Activated CD8-positive, alpha-beta memory T cell treated with anti-CD3 and anti-CD28 coated beads for 48 hours (primary cell): ENCODE results near the gene MICB.
A peak's percentile ranks its signal among the peaks of the same experiment; 100 is the strongest.
"Not testable (repeated sequence)": the region's sequence is repeated elsewhere in the genome, so short reads cannot be mapped to it uniquely, and the experiment has no call there.

ENCODE experiments used
- DNase-seq, 3 experiments: peaks; one replicate each; pipeline ENCODE4 v3.0.0-alpha.2; 2020; ENCODE audit warnings: low read depth in 2 of 3, low spot score in 2 of 3

Gene MICB

GRCh38 chr6:31497531-31498476 is at the start of gene MICB:
Gene MICB, plus strand, starts transcription at chr6:31498145. Its CDS starts 49 bp downstream, at chr6:31498194.
- peak; percentile 52 to 69 (median 56) for DNase-seq

- no peak for DNase-seq
Observed at GRCh38 chr6:31450751-31451150, 47.2 kb upstream of the MICB start.

- no peak for DNase-seq
Observed at GRCh38 chr6:31452859-31453258, 45.1 kb upstream of the MICB start.

DNA sequence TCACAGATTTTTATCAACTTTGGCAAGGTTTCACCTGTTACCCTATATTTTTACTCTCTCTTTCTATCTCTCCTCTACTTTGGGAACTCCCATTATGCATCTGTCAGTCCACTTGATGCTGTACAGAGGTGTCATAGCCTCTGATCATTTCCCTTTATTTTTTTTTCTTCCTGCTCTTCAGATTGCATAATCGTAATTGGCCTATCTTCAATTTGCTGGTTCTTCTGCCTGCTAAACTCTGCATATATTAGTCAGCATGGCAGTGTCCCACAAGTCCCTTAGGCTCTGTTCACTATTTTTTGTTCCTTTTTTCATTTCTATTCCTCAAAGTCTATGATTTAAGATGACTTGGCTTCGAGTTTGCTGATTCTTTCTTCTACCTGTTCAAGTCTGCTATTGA is 44.7 kb upstream of the MICB start:
- DNase-seq: no peak

DNA sequence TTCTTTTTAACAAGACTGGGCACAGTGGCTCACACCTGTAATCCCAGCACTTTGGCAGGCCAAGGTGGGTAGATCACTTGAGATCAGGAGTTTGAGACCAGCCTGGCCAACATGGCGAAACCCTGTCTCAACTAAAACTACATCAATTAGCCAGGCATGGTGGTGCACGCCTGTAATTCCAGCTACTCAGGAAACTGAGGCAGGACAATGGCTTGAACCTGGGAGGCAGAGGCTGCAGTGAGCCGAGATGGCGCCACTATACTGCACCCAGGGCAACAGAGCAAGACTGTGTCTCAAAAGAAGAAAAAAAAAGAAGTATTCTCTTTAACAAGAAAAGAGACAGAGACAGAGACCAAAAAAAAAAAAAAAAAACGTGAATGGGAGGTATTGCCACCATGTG is 38.1 kb upstream of the MICB start:
- not testable (repeated sequence) for DNase-seq

DNA sequence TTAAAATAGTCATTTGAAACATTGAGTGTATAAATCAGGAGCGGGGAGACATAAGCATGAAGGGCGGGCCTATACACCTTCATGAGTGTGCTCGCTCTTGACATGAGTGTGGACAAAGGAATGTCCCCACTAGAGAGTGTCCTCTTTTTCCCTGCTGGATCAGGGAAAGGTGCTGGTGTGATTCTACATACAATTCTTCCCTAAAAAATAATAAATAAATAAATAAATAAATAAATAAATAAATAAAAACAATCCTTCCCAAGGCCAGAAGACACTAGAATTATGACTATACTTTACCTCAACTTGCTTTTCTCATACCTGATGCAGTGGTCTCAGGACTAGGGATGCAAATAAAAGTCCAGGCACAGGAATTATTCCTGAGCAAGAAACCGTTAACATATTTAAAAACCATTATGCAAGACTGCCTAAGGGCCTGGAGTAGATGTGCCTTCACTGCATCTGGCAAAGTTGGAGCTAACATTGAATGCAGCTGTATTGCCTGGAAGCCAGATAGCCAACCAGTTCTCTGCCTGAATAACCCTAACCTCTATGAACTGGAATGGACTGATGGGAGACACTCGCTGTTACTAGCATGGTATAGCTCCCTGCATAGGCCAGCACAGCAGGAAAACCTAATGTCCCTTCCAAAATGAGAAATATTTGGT is 37.5 kb upstream of the MICB start:
- DNase-seq: no peak

GRCh38 chr6:31462026-31462963 is 35.6 kb upstream of the MICB start:
- DNase-seq: no peak

- peak; percentile 67 to 87 (median 69) for DNase-seq
Observed at GRCh38 chr6:31462964-31463870, 34.7 kb upstream of the MICB start.

DNA sequence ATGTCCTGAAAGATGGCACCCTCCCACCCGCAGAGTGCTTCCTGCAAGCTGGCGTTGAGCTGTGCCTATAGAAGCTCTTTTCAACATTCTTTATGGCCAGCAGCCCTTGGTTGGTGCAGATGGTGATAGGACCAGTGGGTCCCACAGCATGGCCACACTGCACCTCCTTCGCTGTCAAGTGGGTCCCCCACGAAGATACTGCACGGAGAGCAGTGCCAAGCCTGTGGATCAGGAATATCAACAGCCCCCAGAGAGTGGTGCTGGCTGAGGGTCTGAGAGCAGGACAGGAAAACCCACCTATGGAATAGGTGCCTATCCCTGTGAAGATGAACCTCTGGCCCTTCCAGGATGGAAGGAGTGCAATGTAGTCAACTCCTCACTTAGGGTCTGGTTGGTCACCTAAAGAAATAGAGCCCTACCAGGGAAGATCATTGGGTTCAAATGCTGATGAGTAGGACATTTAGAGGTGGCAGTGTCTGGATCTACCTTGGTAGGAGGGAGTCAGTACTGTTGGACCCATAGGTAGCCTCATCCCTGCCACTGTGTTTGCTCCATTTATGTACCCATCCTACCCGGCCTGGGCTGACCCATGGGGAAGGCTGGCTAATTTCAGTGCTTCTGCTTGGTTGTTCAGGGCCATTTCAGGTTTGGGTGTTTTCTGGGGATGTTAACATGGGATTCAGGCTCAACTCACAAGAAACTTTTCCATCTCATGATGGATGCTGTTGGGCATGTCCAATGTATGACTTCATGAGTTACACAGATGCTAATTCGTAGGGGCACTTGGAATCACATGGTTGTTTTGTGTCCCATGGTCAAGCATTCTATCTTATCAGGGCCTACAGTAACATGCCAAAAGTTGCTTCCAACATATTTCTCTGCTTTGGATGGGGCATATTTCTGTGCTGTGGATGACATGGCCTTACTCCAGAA is 33.4 kb upstream of the MICB start:
- DNase-seq: no peak

GRCh38 chr6:31465185-31465536 is 32.8 kb upstream of the MICB start:
- DNase-seq: no peak

GRCh38 chr6:31465718-31466117 is 32.2 kb upstream of the MICB start:
- DNase-seq: no peak

GRCh38 chr6:31466466-31466865 is 31.5 kb upstream of the MICB start:
- DNase-seq: no peak

DNA sequence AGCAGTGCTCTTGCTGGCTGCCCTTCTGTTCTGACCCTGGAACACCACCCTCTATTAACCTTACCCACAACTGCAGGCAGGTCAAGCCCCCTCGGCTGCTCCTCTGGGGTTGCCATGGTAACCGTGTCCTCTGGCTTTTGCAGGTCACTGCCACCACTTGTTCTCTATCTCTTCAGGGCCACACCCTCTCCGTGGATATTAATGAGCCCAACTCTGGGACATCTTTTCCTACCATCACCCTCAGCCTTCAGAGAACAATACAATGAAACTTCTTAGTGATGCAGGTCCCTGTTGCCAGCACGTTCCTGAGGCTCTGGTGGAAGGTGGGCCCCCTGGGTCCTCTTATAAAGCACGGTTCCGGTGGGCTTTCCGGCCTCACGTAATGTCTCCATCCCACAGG is 30.8 kb upstream of the MICB start:
- DNase-seq: no peak

GRCh38 chr6:31468311-31468710 is 29.6 kb upstream of the MICB start:
- DNase-seq: no peak

GRCh38 chr6:31470801-31471200 is 27.1 kb upstream of the MICB start:
- no peak for DNase-seq

DNA sequence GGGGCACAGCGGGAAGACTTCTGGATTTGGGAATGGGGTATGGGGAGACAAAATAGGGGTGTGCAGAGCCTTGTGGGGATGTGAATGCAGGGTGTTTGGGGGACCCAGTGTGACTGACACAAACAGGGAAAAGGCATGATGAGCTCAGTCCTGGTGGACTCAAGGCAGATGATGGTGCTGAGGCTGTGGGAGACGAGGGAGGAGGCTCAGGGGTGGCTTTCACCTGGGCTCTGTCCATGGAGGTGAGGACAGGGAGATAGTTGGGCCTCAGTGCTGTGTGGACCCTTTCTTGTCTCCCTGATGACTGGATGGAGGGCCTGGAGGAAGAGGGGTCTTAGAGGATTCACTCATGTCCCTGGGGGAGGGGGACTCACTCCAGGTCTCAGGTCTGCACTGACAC is 26.2 kb upstream of the MICB start:
- DNase-seq: no peak

DNA sequence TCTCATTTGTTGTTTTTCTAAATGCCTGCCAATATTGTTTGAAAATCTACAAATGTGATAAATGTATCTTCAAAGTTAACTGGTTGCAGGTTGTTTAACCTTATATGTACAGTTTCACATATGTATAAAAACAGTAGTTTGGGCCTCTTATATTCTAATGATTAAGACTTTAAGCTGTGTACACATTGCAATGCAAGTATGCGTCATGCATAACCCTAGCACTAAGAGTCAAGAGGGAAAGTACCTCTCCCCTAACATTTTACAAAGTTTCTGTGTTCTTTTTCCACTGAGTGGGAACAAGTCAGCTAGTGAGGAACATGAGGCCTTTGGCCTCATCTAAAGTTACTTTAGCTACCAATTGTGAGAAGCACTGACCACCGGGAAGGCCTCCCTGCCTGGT is 25.7 kb upstream of the MICB start:
- no peak for DNase-seq

- DNase-seq: no peak
Observed at GRCh38 chr6:31473244-31473643, 24.7 kb upstream of the MICB start.
